ENCODE results near the gene CRB1. TPM values are rescaled to one million over a fixed set of nuclear protein-coding genes. Genes with fewer than 3 reads are reported as not detected.

CRB1 gene
- total RNA-seq, 1 experiment from 2014 or later: not detected

DNA sequence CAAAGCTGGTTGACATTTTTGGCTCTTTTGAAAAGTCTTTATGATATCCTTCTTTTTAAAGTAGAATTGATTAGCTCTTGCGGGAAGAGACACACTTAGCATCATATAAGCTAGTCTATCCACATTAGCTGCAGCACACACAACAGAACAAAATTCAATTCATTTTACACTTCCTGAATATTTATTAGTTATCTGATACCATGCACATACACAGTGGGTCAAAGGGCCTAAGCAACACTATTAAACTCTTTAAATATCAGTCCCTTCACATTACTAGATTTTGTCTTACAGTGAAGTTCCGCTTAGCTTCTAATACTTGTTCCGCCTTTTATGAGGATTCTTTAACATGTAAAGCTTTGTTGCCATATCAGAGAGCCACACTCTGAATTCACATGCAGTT, 169.5 kb downstream of the CRB1 start:
- BruUV-seq (replicated peaks): no TSS peak
- CTCF ChIA-PET: no interaction called here
- POLR2A ChIA-PET (ENCODE audit: unreplicated experiment): no interaction called here

DNA sequence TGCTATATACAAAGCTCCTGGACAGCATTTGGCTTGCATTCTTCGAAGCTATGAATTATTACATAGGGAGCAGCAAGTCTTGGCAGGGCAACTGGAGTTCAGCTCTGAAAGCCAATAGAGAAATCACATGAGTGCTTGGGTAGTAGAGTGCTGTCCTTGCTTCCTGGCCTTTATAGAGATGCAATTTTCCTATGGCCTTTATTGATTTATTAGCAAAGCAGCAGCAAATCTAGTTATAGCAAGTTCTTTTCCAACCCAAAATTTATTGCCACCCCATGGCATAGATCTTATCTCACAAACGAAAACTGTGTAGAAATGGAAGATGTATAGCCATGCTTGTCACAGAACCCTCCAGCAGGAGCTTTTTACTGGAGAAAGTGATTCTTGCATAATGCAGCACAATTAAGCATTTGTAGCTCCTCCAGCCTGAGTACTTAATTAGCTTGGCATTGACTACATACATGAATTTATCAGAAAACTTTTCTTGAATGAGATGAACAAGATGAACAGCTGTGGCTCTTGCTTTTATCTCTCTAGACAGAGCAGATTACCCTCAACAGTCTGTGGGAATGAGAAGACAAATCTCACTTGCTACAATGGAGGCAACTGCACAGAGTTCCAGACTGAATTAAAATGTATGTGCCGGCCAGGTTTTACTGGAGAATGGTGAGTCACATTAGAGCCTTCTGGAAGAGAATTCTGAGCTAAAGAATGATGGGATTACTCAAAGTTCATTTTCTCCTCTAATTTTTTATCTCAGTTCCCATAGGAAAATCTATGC, 170.1 kb downstream of the CRB1 start:
- POLR2A ChIA-PET (ENCODE audit: unreplicated experiment): no interaction called here
- H2AFZ ChIP-seq: no peak overlapping the region
- intact Hi-C loops (cut with micrococcal nuclease; ENCODE audit: unreplicated experiment): no loop called here

More for the DNA sequence above, 169.5 kb downstream of the CRB1 start:
- Histone ChIP-seq H3K9me3 (ENCODE audit: insufficient read depth, low read depth) (no peaks in the 10 kb centered on the region), H3K27ac (no peak overlapping the region), H3K36me3 (ENCODE audit: low read depth) (no peaks in the 10 kb centered on the region), H3K79me2 (ENCODE audit: low read depth) (no peaks in the 10 kb centered on the region), H3K4me2 (no peak overlapping the region), H3K27me3 (ENCODE audit: insufficient read depth, low read depth) (no peaks in the 10 kb centered on the region), H3K4me3 (no peak overlapping the region), H4K20me1 (ENCODE audit: insufficient read depth) (no peaks in the 10 kb centered on the region), H3F3A (ENCODE audit: insufficient read depth, low read depth) (no peaks in the 10 kb centered on the region), H2AFZ (no peak overlapping the region), H3K9me2 (ENCODE audit: insufficient read depth) (no peaks in the 10 kb centered on the region), H3K4me1 (replicated peaks; ENCODE audit: insufficient read depth) (no peaks in the 10 kb centered on the region)
- TF ChIP-seq, protein P1, sequence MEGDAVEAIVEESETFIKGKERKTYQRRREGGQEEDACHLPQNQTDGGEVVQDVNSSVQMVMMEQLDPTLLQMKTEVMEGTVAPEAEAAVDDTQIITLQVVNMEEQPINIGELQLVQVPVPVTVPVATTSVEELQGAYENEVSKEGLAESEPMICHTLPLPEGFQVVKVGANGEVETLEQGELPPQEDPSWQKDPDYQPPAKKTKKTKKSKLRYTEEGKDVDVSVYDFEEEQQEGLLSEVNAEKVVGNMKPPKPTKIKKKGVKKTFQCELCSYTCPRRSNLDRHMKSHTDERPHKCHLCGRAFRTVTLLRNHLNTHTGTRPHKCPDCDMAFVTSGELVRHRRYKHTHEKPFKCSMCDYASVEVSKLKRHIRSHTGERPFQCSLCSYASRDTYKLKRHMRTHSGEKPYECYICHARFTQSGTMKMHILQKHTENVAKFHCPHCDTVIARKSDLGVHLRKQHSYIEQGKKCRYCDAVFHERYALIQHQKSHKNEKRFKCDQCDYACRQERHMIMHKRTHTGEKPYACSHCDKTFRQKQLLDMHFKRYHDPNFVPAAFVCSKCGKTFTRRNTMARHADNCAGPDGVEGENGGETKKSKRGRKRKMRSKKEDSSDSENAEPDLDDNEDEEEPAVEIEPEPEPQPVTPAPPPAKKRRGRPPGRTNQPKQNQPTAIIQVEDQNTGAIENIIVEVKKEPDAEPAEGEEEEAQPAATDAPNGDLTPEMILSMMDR (conservative IDR thresholded peaks at IDR 0.05): no peak
- no peak for TF ChIP-seq EZH2 (IDR thresholded peaks at IDR 0.05; ENCODE audit: low read depth)
- DNase-seq: no peak
- intact Hi-C loops (cut with micrococcal nuclease; ENCODE audit: unreplicated experiment): no loop called here

DNA sequence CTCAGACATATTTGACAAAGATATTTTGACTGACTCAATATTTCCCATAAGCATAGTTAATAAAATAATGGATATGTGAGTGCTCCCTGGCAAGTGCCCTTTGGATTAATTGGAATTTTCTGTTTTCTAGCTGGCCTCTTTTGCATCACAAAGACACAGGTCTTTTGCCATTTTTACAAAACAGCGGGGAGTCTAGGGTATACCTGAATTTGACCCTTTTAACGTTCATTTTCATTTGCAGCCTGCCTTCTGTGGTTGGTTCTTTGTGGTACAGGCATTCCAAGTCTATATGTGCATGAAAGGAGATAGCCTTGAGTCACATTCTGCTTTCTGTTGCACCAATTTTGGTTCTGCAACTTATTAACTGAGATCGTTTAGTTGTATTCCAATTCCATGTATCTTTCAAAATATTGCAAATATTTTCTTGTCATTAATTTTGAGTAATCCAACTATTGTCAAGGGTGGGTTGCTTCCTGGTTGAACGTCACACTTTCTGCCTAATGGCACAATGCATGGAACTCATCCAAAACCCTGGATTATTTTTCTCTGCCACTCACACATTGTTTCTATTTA, 171.7 kb downstream of the CRB1 start:
- no peak overlapping the region for H3K27ac ChIP-seq
- ChIA-PET POLR2A (ENCODE audit: unreplicated experiment) (no interaction called here), CTCF (no interaction called here)
- BruUV-seq (replicated peaks): no TSS peak
- H3K4me3 ChIP-seq: no peak overlapping the region
- H3K4me2 ChIP-seq: no peak overlapping the region
- H3K36me3 ChIP-seq (ENCODE audit: low read depth): no peaks in the 10 kb centered on the region
- DNase-seq: no peak
- no peaks in the 10 kb centered on the region for H3K9me2 ChIP-seq (ENCODE audit: insufficient read depth)
- H3K79me2 ChIP-seq (ENCODE audit: low read depth): no peaks in the 10 kb centered on the region
- TF ChIP-seq, protein P1 (conservative IDR thresholded peaks at IDR 0.05): no peak
- TF ChIP-seq EZH2 (IDR thresholded peaks at IDR 0.05; ENCODE audit: low read depth): no peak
- no peaks in the 10 kb centered on the region for H3K27me3 ChIP-seq (ENCODE audit: insufficient read depth, low read depth)
- H2AFZ ChIP-seq: no peak overlapping the region
- no peaks in the 10 kb centered on the region for H3K4me1 ChIP-seq (replicated peaks; ENCODE audit: insufficient read depth)
- no peaks in the 10 kb centered on the region for H3K9me3 ChIP-seq (ENCODE audit: insufficient read depth, low read depth)
- intact Hi-C loops (cut with micrococcal nuclease; ENCODE audit: unreplicated experiment): no loop called here
- H3F3A ChIP-seq (ENCODE audit: insufficient read depth, low read depth): no peaks in the 10 kb centered on the region
- no peaks in the 10 kb centered on the region for H4K20me1 ChIP-seq (ENCODE audit: insufficient read depth)

More for the DNA sequence above, 170.1 kb downstream of the CRB1 start:
- Histone ChIP-seq H4K20me1 (ENCODE audit: insufficient read depth) (no peaks in the 10 kb centered on the region), H3K27ac (no peak overlapping the region), H3K9me3 (ENCODE audit: insufficient read depth, low read depth) (no peaks in the 10 kb centered on the region), H3K36me3 (ENCODE audit: low read depth) (no peaks in the 10 kb centered on the region), H3K79me2 (ENCODE audit: low read depth) (no peaks in the 10 kb centered on the region), H3K4me3 (no peak overlapping the region), H3K9me2 (ENCODE audit: insufficient read depth) (no peaks in the 10 kb centered on the region), H3K27me3 (ENCODE audit: insufficient read depth, low read depth) (no peaks in the 10 kb centered on the region), H3K4me1 (replicated peaks; ENCODE audit: insufficient read depth) (no peaks in the 10 kb centered on the region), H3K4me2 (no peak overlapping the region), H3F3A (ENCODE audit: insufficient read depth, low read depth) (no peaks in the 10 kb centered on the region)
- DNase-seq: no peak
- TF ChIP-seq, protein P1 (conservative IDR thresholded peaks at IDR 0.05): no peak
- TF ChIP-seq EZH2 (IDR thresholded peaks at IDR 0.05; ENCODE audit: low read depth): no peak
- CTCF ChIA-PET: no interaction called here
- no TSS peak for BruUV-seq (replicated peaks)

Data from PC-9 (cell line).